ENCODE results near the gene LRRC17.
"Not testable (repeated sequence)": the region's sequence is repeated elsewhere in the genome, so short reads cannot be mapped to it uniquely, and the experiment has no call there.

The LRRC17 gene

GRCh38 chr7:102895602-102896001 lies 17.2 kb upstream of the LRRC17 start:
- in situ Hi-C loops (cut with HindIII; ENCODE audit: low pct_ligation_motif_present, low pct_unique_long_range_greater_than_20kb, low sequenced_read_pairs): no loop called here
- no peak for DNase-seq

DNA sequence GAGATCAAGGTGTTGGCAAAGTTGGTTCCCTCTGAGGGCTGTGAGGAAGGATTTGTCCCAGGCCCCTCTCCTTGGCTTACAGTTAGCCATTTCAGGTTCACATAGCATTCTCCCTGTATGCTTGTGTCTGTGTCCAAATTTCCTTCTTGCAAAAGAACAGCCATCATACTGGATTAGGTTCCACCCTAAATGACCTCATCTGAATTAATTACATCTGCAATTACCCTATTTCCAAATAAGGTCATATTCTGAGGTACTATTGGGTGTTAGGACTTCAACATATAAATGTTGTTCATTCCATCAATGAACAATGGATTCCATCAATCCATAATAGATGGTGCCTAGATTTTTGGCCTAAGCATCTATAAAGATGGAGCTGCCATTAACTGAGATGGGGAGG lies 16.2 kb upstream of the LRRC17 start:
- in situ Hi-C loops (cut with HindIII; ENCODE audit: low pct_ligation_motif_present, low pct_unique_long_range_greater_than_20kb, low sequenced_read_pairs): no loop called here
- DNase-seq: no peak

DNA sequence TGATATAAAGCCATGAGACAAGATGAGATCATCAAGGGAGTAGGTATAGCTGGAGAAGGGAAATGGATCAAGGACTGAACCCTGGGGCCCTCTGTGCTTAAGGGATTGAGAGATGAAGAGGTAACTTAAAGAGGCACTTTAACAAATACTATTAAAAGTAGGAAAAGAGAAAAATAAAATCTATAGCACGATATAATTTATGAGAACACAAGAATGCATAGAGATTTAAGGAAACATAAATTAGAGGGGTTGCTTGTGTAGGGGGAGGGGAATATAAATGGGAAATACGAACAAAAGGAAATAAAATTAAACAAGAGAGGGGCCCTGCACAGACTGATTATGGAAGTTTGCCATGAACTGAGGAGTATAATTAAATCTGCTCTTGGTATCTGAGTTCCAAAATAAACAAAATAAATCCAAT lies 15.6 kb upstream of the LRRC17 start:
- in situ Hi-C loops (cut with HindIII; ENCODE audit: low pct_ligation_motif_present, low pct_unique_long_range_greater_than_20kb, low sequenced_read_pairs): no loop called here
- no peak for DNase-seq

GRCh38 chr7:102897856-102898531 lies 14.8 kb upstream of the LRRC17 start:
- DNase-seq: no peak
- in situ Hi-C loops (cut with HindIII; ENCODE audit: low pct_ligation_motif_present, low pct_unique_long_range_greater_than_20kb, low sequenced_read_pairs): no loop called here

DNA sequence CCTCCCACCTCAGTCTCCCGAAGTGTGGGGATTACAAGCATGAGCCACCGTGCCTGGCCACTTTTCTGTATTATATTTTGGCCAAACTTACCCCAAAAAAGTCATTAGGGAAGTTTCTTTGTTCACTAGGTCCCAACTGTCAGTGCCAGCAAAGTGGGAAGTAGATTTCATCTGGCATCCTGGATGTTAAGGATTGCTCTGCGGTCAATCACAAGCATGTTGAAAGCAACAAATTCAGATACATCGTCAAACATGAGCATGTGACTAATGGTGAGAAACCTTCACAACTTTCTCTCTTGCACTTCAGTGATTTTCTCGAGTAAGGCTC lies 14.3 kb upstream of the LRRC17 start:
- no peak for DNase-seq
- in situ Hi-C loops (cut with HindIII; ENCODE audit: low pct_ligation_motif_present, low pct_unique_long_range_greater_than_20kb, low sequenced_read_pairs): no loop called here

GRCh38 chr7:102902052-102902451 lies 10.7 kb upstream of the LRRC17 start:
- in situ Hi-C loops (cut with HindIII; ENCODE audit: low pct_ligation_motif_present, low pct_unique_long_range_greater_than_20kb, low sequenced_read_pairs); DNase-seq: not testable (repeated sequence)

GRCh38 chr7:102903576-102903975 lies 9.2 kb upstream of the LRRC17 start:
- DNase-seq; in situ Hi-C loops (cut with HindIII; ENCODE audit: low pct_ligation_motif_present, low pct_unique_long_range_greater_than_20kb, low sequenced_read_pairs): not testable (repeated sequence)

DNA sequence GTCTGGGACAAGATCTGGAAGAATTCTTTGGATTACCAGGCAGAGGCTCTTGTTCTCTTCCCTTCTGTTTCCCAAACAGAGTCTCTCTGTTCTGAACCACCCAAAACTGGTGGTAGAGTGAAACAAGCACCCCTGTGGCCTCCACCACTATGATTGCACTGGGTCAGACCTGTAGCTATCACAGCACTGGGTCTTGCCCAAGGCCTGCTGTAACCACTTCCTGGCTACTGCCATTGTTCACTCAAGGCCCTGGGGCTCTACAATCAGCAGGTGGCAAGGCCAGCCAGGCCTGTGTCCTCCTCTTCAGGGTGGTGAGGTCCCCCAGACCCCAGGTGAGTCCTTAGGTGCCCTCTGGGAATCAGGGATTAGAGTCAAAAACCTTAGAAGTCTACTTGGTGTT lies 4.1 kb upstream of the LRRC17 start:
- in situ Hi-C loops (cut with HindIII; ENCODE audit: low pct_ligation_motif_present, low pct_unique_long_range_greater_than_20kb, low sequenced_read_pairs): no loop called here
- no peak for DNase-seq

DNA sequence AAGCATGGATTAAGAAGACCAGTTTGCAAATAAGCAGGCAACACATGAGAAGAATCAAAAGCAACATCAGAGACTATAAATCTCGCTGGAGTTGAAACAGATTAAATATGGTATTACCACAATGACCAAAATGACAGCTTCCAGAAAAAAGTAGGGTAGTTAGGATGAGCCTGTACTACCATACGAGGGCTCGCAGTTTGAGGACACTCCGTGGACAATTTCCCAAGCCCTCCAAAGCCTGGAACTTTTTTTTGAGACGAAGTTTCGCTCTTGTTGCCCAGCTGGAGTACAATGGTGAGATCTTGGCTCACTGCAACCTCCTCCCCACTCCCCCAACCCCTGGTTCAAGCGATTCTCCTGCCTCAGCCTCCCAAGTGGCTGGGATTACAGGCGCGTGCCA lies 1.0 kb downstream of the LRRC17 start:
- no peak for DNase-seq
- in situ Hi-C loops (cut with HindIII; ENCODE audit: low pct_ligation_motif_present, low pct_unique_long_range_greater_than_20kb, low sequenced_read_pairs): no loop called here

DNA sequence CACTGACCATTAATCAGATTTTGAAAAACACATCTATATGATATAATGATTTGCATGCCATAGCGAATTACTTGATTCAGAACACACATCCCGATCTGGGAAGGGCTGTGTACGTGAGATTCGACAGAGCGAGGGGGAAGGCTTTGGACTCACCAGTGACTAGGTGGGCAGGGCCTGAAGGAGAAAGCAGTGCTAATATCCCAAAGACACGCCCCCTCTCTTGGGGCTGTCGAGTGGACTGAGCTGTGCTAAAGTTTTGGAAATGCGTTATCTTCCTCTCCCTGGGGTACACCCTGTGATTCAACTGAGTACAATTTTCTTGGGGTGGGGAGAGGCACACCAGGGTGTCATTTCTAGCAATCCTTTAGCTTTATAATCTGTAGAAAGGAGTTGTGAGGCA lies 1.8 kb downstream of the LRRC17 start:
- DNase-seq: no peak
- in situ Hi-C loops (cut with HindIII; ENCODE audit: low pct_ligation_motif_present, low pct_unique_long_range_greater_than_20kb, low sequenced_read_pairs): no loop called here

DNA sequence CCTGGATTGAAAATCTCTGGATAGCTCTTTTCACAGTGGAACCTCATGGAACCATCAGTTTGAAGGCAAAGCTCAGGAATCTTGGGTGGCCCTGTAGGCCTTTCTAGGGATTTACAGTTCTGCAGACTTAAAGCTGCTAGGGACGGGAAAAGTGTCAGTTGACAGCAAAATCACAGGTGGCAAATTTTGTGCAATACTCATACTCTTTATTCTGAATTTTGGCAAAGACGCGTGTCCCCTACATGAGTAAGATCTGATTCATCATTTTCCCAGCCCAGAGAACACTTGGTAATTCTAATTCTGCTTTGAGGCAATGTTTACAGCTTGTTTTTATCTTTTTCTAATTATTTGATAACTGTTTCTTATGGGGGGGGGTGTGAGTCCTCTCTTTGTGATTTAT lies 3.6 kb downstream of the LRRC17 start:
- DNase-seq: peak; percentile 14
- in situ Hi-C loops (cut with HindIII; ENCODE audit: low pct_ligation_motif_present, low pct_unique_long_range_greater_than_20kb, low sequenced_read_pairs): no loop called here

DNA sequence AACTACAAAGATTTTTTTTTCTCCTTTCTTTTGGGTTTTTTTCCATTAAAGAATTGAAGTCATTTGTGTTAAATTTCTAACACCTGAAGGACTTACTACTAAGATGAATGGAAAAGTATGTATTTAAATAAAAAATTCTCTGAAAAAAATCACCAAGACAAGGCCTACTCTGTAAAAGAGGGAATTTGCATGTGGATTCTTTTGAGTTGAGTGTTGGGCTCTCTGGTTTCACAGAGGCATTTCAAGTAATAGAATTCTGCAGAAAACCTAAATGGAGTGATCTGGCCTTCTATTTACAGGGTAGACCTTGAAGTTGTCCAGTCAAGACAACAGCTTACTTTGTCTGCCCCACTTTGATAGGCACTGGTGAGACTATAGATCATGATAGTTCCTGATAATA lies 4.1 kb downstream of the LRRC17 start:
- in situ Hi-C loops (cut with HindIII; ENCODE audit: low pct_ligation_motif_present, low pct_unique_long_range_greater_than_20kb, low sequenced_read_pairs): no loop called here
- peak; percentile 12 for DNase-seq

DNA sequence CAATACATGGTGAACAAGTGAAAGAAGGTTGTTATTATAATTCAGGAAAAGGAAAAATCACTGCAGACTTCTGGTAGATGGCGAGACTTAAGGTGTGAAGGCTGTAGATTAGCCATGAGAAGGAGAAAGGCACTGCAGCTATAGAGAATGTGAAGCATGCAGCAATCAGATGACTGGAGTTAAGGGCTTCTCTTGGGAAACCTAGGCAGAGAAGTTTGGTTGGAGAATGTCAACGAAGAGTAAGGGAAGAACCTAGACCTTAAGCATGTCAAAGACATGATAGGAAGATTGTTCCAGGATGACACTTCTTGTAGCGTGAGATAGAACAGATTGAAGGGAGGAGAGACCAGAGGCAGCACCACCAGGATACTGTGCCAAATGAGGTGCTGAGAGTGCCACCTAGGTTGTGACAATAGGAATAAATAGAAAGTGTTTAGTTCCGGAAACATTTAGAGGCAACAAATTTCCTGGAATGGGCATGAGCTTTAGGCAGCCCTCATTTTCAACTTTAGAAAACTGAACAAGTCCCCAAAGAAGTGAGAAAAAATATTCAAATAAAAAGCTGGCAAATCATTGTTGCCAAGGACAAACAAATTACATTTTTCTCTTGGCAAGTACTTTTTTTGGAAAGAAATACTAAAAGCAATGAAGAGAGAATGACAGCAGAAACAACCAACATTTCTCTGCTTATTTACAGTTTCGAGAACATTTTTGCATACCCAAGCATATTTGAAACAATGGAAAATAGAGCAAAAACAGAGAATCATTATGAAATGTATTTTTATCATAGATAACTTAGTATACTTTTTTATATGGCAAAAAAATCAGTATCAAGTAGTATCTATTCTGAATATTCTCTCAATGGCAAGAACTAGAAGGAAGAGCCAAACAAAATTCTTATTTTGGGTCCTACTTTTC lies 4.9 kb downstream of the LRRC17 start:
- in situ Hi-C loops (cut with HindIII; ENCODE audit: low pct_ligation_motif_present, low pct_unique_long_range_greater_than_20kb, low sequenced_read_pairs): no loop called here
- DNase-seq: peak; percentile 28

DNA sequence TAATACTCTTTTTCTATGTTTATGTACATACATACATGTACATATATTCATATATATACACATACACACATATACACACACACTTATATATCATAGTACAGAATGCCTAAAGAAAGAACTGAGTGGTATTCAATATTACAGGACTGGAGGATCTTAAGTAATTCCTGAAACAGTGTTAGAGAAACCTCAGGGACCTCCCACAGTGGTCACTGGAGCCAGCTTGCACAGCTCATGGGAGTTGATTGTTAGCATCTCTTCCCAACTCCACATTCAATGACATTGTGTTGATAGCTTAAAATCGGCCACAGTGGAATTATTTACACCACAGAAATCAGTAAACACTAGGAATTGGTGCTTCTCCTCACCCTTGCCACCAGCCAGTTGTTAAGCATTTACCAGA lies 6.0 kb downstream of the LRRC17 start:
- DNase-seq: peak; percentile 19
- in situ Hi-C loops (cut with HindIII; ENCODE audit: low pct_ligation_motif_present, low pct_unique_long_range_greater_than_20kb, low sequenced_read_pairs): no loop called here

DNA sequence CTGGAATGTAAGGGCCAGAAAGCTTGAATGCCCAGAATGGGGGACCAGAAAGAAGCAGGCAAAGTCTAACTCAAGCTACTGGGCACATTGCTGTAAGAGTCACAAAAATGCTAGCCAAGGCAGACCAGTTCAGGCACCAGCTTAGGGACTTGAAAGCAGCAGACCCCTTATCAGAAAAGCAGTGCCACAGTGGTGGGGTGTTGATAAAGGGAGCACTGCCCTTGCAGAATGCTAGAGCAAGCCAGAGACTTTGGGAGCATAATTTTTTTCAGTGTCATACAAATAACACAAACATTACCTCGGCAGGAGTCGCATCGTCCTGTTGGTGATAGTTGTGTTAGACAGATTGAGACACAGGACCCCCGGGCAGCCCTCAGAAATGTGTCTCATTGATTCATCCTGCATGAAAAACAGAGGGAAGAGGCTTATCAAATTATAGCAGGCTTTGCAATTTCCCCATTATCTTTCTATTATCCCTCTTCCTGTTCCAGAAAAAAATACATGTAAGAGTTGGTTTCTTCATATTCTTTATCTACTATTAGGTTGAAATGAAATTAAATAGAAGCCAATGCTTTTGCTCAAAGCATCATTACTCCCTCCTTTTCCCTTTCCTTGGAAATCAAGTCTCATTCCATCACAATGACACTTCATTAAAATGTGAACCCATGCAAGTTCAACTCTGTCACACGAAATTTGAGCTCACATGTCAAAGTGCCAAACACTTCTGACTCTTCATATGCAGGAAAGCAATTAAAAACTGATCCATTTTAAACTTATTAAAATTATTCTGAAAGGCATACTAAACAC lies 13.4 kb downstream of the LRRC17 start:
- DNase-seq: peak; percentile 52
- in situ Hi-C loops (cut with HindIII; ENCODE audit: low pct_ligation_motif_present, low pct_unique_long_range_greater_than_20kb, low sequenced_read_pairs): no loop called here

GRCh38 chr7:102926783-102927140 lies 14.0 kb downstream of the LRRC17 start:
- DNase-seq: no peak
- in situ Hi-C loops (cut with HindIII; ENCODE audit: low pct_ligation_motif_present, low pct_unique_long_range_greater_than_20kb, low sequenced_read_pairs): no loop called here

DNA sequence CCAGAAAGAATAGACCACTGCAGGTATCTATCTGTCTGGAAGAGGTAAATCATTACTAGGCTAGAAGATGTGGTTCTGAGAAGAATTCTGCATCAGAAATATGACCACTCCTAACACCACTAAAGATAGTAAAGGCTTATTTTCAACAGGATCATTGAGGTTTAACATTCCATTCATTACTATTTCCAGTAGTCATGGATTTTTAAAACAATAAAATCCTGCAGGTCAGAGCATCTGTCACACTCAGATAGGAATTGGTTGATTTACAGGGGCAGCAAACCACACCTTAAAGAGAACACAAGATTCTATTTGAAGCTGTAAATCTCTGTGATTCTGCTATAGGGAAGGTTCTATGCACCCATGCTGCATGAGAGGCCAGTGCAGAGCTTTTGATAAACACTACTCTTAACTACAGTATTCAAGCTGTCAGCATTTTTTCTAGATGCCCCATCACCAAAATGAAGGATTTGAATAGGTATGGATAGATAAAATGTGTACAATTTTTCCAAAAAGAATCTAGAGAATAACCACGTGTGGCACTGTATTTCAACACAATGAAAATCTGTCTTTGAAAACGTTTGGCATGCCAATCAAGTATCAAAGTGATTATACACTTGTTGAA lies 14.6 kb downstream of the LRRC17 start:
- DNase-seq: peak; percentile 98

DNA sequence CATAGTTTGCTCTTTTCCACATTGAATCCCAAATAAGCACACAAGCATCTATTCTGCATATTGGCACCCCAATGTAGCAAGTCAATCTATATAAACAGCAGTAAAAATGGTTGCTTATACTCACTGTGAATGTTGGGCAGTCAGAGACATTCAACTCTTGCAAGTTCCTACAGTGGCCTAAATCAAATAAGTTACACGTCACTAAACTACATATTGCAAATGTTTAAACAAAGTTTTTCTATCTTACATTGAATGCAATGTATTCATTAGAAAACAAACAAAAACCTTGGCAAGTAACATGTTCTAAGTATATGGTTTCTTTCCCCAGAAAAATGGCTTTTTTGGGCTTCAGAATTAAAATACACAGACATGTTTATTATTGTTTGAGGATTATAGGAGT lies 19.0 kb downstream of the LRRC17 start:
- no peak for DNase-seq
- in situ Hi-C loops (cut with HindIII; ENCODE audit: low pct_ligation_motif_present, low pct_unique_long_range_greater_than_20kb, low sequenced_read_pairs): no loop called here

More for the DNA sequence above, 14.6 kb downstream of the LRRC17 start:
- in situ Hi-C loops (cut with HindIII; ENCODE audit: low pct_ligation_motif_present, low pct_unique_long_range_greater_than_20kb, low sequenced_read_pairs): no loop called here

DNA sequence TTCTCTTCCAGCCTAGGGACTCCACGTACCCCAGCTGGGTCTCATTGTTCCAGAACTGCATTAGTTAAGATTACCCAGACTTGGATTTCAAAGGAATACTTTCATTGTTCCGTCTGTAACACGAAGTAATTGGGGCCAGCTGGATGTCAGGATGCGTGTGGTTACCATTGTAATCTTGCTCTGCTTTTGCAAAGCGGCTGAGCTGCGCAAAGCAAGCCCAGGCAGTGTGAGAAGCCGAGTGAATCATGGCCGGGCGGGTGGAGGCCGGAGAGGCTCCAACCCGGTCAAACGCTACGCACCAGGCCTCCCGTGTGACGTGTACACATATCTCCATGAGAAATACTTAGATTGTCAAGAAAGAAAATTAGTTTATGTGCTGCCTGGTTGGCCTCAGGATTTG lies 21.0 kb downstream of the LRRC17 start:
- in situ Hi-C loops (cut with HindIII; ENCODE audit: low pct_ligation_motif_present, low pct_unique_long_range_greater_than_20kb, low sequenced_read_pairs): no loop called here
- DNase-seq: no peak
